HG03457 (cell line): ENCODE measurements around the gene ZMIZ2.
A peak's percentile ranks its signal among the peaks of the same experiment; 100 is the strongest.
"Not testable (repeated sequence)": the region's sequence is repeated elsewhere in the genome, so short reads cannot be mapped to it uniquely, and the experiment has no call there.

Experiments used
- ATAC-seq: cut with Tn5 transposase; IDR thresholded peaks from one replicate; pipeline ENCODE4 v1.9.1; 2021; ENCODE audit warnings: moderate number of reproducible peaks; ENCODE audit not compliant: unreplicated experiment

Gene ZMIZ2

GRCh38 chr7:44727937-44728262 is 20.7 kb upstream of the ZMIZ2 start:
- ATAC-seq = no peak

GRCh38 chr7:44729949-44730590 is 18.6 kb upstream of the ZMIZ2 start:
- no peak for ATAC-seq

- not testable (repeated sequence) for ATAC-seq
Observed at GRCh38 chr7:44732971-44733370, 15.7 kb upstream of the ZMIZ2 start.

GRCh38 chr7:44733708-44734481 is 14.8 kb upstream of the ZMIZ2 start:
- no peak for ATAC-seq

GRCh38 chr7:44735403-44736165 is 13.1 kb upstream of the ZMIZ2 start:
- no peak for ATAC-seq

- ATAC-seq = no peak
Observed at GRCh38 chr7:44736896-44737295, 11.8 kb upstream of the ZMIZ2 start.

GRCh38 chr7:44738051-44738723 is 10.5 kb upstream of the ZMIZ2 start:
- ATAC-seq = no peak

- ATAC-seq = no peak
Observed at GRCh38 chr7:44738876-44739665, 9.6 kb upstream of the ZMIZ2 start.

GRCh38 chr7:44740055-44740454 is 8.6 kb upstream of the ZMIZ2 start:
- ATAC-seq = no peak

- no peak for ATAC-seq
Observed at GRCh38 chr7:44743750-44744149, 4.9 kb upstream of the ZMIZ2 start.

- peak; percentile 5 for ATAC-seq
Observed at GRCh38 chr7:44748948-44749731, 493 bp downstream of the ZMIZ2 start.

GRCh38 chr7:44749992-44750391 is 1.3 kb downstream of the ZMIZ2 start:
- ATAC-seq = no peak

- no peak for ATAC-seq
Observed at GRCh38 chr7:44750424-44750823, 1.8 kb downstream of the ZMIZ2 start.

- peak; percentile 57 for ATAC-seq
Observed at GRCh38 chr7:44750921-44751571, 2.4 kb downstream of the ZMIZ2 start.

- no peak for ATAC-seq
Observed at GRCh38 chr7:44752822-44753221, 4.2 kb downstream of the ZMIZ2 start.

GRCh38 chr7:44754802-44755697 is 6.4 kb downstream of the ZMIZ2 start:
- no peak for ATAC-seq

GRCh38 chr7:44755698-44756627 is 7.3 kb downstream of the ZMIZ2 start:
- no peak for ATAC-seq
